HEK293 (cell line): Measurements from ENCODE around the gene EYA2.

ENCODE experiments used
- CTCF ChIA-PET: fragments of 350-600 bp; formaldehyde crosslinking; extraction: SDS; loops from one replicate; lab custom pipeline; 2021; ENCODE audit warnings: antibody characterized with exemption; lab: Yijun Ruan, JAX
- POLR2A ChIA-PET: fragments of 300-600 bp; formaldehyde crosslinking; extraction: SDS; loops from one replicate; lab custom pipeline; 2020; ENCODE audit warnings: antibody characterized with exemption, inconsistent platforms; lab: Yijun Ruan, JAX
- H3K27ac ChIP-seq: fragments of 200-500 bp; sonication (Bioruptor generic); 2 replicates; pipeline ENCODE4 v1.5.1; 2014; ENCODE audit warnings: low read depth, low read length, control low read depth, inconsistent platforms; ENCODE audit errors: extremely low read depth
- H3K36me3 ChIP-seq, 2 experiments: fragments of 200-500 bp in 1 of 2; sonication (Bioruptor generic) in 1 of 2; 1 replicate in 1 of 2; 2 replicates in 1 of 2; pipeline ENCODE4 v1.5.1; 2014 to 2017; ENCODE audit warnings: inconsistent platforms in 2 of 2, low read length in 2 of 2; ENCODE audit not compliant: control insufficient read depth in 2 of 2, insufficient read depth in 1 of 2
- H3K4me1 ChIP-seq: fragments of 200-500 bp; sonication (Bioruptor generic); 2 replicates; pipeline ENCODE4 v1.5.1; 2014; ENCODE audit warnings: mild to moderate bottlenecking, low read length, inconsistent platforms; ENCODE audit not compliant: control insufficient read depth, insufficient read depth
- H3K4me3 ChIP-seq: 2 replicates; pipeline ENCODE4 v1.5.1; 2011; ENCODE audit warnings: low read depth, mild to moderate bottlenecking, control low read depth, low read length, moderate library complexity
- H3K9me3 ChIP-seq: fragments of 200-500 bp; sonication (Bioruptor generic); 2 replicates; pipeline ENCODE4 v1.5.1; 2014; ENCODE audit warnings: low read depth, low read length, inconsistent platforms; ENCODE audit not compliant: control insufficient read depth, insufficient read depth
- ATF2 ChIP-seq: fragments of 450-650 bp; formaldehyde crosslinking; IDR thresholded peaks from 2 replicates; pipeline ENCODE4 v1.5.1; 2016; ENCODE audit warnings: missing biosample characterization, missing genetic modification characterization, low read depth
- KLF1 ChIP-seq: fragments of 450-650 bp; formaldehyde crosslinking; IDR thresholded peaks from 2 replicates; pipeline ENCODE4 v1.5.1; 2016; ENCODE audit warnings: missing biosample characterization, missing genetic modification characterization
- KLF17 ChIP-seq: fragments of 450-650 bp; formaldehyde crosslinking; IDR thresholded peaks from 2 replicates; pipeline ENCODE4 v1.5.1; 2016; ENCODE audit warnings: missing biosample characterization, missing genetic modification characterization
- KLF9 ChIP-seq: fragments of 450-650 bp; formaldehyde crosslinking; IDR thresholded peaks from 2 replicates; pipeline ENCODE4 v1.5.1; 2016; ENCODE audit warnings: missing biosample characterization, missing genetic modification characterization, low read depth
- OVOL3 ChIP-seq: fragments of 450-650 bp; formaldehyde crosslinking; IDR thresholded peaks from 2 replicates; pipeline ENCODE4 v1.5.1; 2016; ENCODE audit warnings: missing biosample characterization, missing genetic modification characterization
- ZBTB11 ChIP-seq: fragments of 450-650 bp; formaldehyde crosslinking; conservative IDR thresholded peaks from 2 replicates; pipeline ENCODE4 v1.5.1; 2016; ENCODE audit warnings: low read depth, missing biosample characterization, missing genetic modification characterization
- ZBTB7A ChIP-seq: fragments of 450-650 bp; formaldehyde crosslinking; IDR thresholded peaks from 2 replicates; pipeline ENCODE4 v1.5.1; 2016; ENCODE audit warnings: low read depth, missing biosample characterization, missing genetic modification characterization
- ZFP3 ChIP-seq: fragments of 450-650 bp; formaldehyde crosslinking; IDR thresholded peaks from 2 replicates; pipeline ENCODE4 v1.5.1; 2016; ENCODE audit warnings: low read depth, missing biosample characterization, missing genetic modification characterization
- ZFP41 ChIP-seq: fragments of 450-650 bp; formaldehyde crosslinking; IDR thresholded peaks from 2 replicates; pipeline ENCODE4 v1.5.1; 2016; ENCODE audit warnings: missing biosample characterization, missing genetic modification characterization, borderline replicate concordance
- ZNF114 ChIP-seq: fragments of 450-650 bp; formaldehyde crosslinking; IDR thresholded peaks from 2 replicates; pipeline ENCODE4 v1.5.0; 2017; ENCODE audit warnings: missing biosample characterization, missing genetic modification characterization
- ZNF146 ChIP-seq: fragments of 450-650 bp; formaldehyde crosslinking; IDR thresholded peaks from 2 replicates; pipeline ENCODE4 v1.5.1; 2016; ENCODE audit warnings: missing biosample characterization, missing genetic modification characterization
- ZNF266 ChIP-seq: fragments of 450-650 bp; formaldehyde crosslinking; IDR thresholded peaks from 2 replicates; pipeline ENCODE4 v1.5.1; 2016; ENCODE audit warnings: missing biosample characterization, missing genetic modification characterization, low read depth
- ZNF274 ChIP-seq, 2 experiments: fragments of 200-500 bp in 1 of 2; fragments of 450-650 bp in 1 of 2; sonication (Bioruptor generic) in 1 of 2; formaldehyde crosslinking in 1 of 2; IDR thresholded peaks; 2 replicates each; pipeline versions ENCODE4 v1.5.1 to v1.6.1; 2014 to 2016; ENCODE audit warnings: borderline replicate concordance in 1 of 2, inconsistent platforms in 1 of 2, low read length in 1 of 2, missing biosample characterization in 1 of 2, missing genetic modification characterization in 1 of 2
- ZNF302 ChIP-seq: fragments of 450-650 bp; formaldehyde crosslinking; IDR thresholded peaks from 2 replicates; pipeline ENCODE4 v1.5.1; 2016; ENCODE audit warnings: missing biosample characterization, missing genetic modification characterization, low read depth
- ZNF311 ChIP-seq: fragments of 450-650 bp; formaldehyde crosslinking; IDR thresholded peaks from 2 replicates; pipeline ENCODE4 v1.5.1; 2017; ENCODE audit warnings: missing biosample characterization, missing genetic modification characterization, borderline replicate concordance
- ZNF362 ChIP-seq: fragments of 450-650 bp; formaldehyde crosslinking; IDR thresholded peaks from 2 replicates; pipeline ENCODE4 v1.5.1; 2016; ENCODE audit warnings: missing biosample characterization, missing genetic modification characterization
- ZNF398 ChIP-seq: fragments of 450-650 bp; formaldehyde crosslinking; IDR thresholded peaks from 2 replicates; pipeline ENCODE4 v1.5.1; 2017; ENCODE audit warnings: missing biosample characterization, missing genetic modification characterization
- ZNF514 ChIP-seq: fragments of 450-650 bp; formaldehyde crosslinking; IDR thresholded peaks from 2 replicates; pipeline ENCODE4 v1.5.1; 2016; ENCODE audit warnings: missing biosample characterization, missing genetic modification characterization
- ZNF558 ChIP-seq: fragments of 450-650 bp; formaldehyde crosslinking; IDR thresholded peaks from 2 replicates; pipeline ENCODE4 v1.5.1; 2016; ENCODE audit warnings: missing biosample characterization, missing genetic modification characterization
- ZNF596 ChIP-seq: fragments of 450-650 bp; IDR thresholded peaks from 2 replicates; pipeline ENCODE4 v1.5.0; 2018; ENCODE audit warnings: missing biosample characterization, mild to moderate bottlenecking, missing genetic modification characterization, moderate library complexity
- ZNF677 ChIP-seq: fragments of 450-650 bp; IDR thresholded peaks from 2 replicates; pipeline ENCODE4 v1.5.0; 2018; ENCODE audit warnings: missing biosample characterization, mild to moderate bottlenecking, missing genetic modification characterization, moderate library complexity

Gene EYA2

GRCh38 chr20:47126709-47127108, 232.1 kb downstream of the EYA2 start:
- ChIA-PET CTCF (no interaction called here), POLR2A (no interaction called here)
- no peaks in the 10 kb centered on the region for H3K9me3 ChIP-seq
- H3K27ac ChIP-seq = no peak overlapping the region
- H3K4me3 ChIP-seq = no peak overlapping the region
- no peaks in the 10 kb centered on the region for H3K36me3 ChIP-seq
- TF ChIP-seq KLF17 (tag by site-specific recombination) (no peak), ZBTB11 (no peak), ZNF677 (no peak), ZNF274 (IDR thresholded peaks at IDR 0.05; ENCODE audit: low read length) (no peak), ZNF274 (tag by site-specific recombination; IDR thresholded peaks at IDR 0.05; ENCODE audit: borderline replicate concordance) (no peak)
- peaks cover 5% of the 10 kb centered on the region for H3K4me1 ChIP-seq

GRCh38 chr20:47127546-47127945, 232.9 kb downstream of the EYA2 start:
- Histone ChIP-seq H3K9me3 (no peaks in the 10 kb centered on the region), H3K36me3 (no peaks in the 10 kb centered on the region), H3K27ac (no peak overlapping the region), H3K4me1 (peaks cover 5% of the 10 kb centered on the region), H3K4me3 (no peak overlapping the region)
- TF ChIP-seq ZFP3 (tag by site-specific recombination) (no peak), ZNF596 (tag by site-specific recombination) (no peak), ZFP41 (tag by site-specific recombination) (no peak), KLF9 (tag by site-specific recombination) (no peak), ZNF114 (tag by site-specific recombination) (no peak), ZNF362 (tag by site-specific recombination) (no peak), ZNF398 (tag by site-specific recombination) (no peak)
- CTCF ChIA-PET = no interaction called here
- POLR2A ChIA-PET = no interaction called here

- ChIA-PET CTCF (no interaction called here), POLR2A (no interaction called here)
- H3K27ac ChIP-seq = no peak overlapping the region
- TF ChIP-seq ZNF302 (tag by site-specific recombination) = no peak
- TF ChIP-seq ZNF398 (tag by site-specific recombination) = no peak
- no peak for TF ChIP-seq ZNF266
- no peak for TF ChIP-seq ATF2
- no peak for TF ChIP-seq ZNF146 (tag by site-specific recombination)
- no peak for TF ChIP-seq KLF1 (tag by site-specific recombination)
- TF ChIP-seq ZNF311 (tag by site-specific recombination) = no peak
- TF ChIP-seq ZBTB7A (tag by site-specific recombination) = no peak
- no peak for TF ChIP-seq ZNF514 (tag by site-specific recombination)
- TF ChIP-seq OVOL3 (tag by site-specific recombination) = no peak
- no peak for TF ChIP-seq ZNF558 (tag by site-specific recombination)
Observed at GRCh38 chr20:47127999-47128398, 233.4 kb downstream of the EYA2 start.

More at GRCh38 chr20:47127999-47128398, 233.4 kb downstream of the EYA2 start:
- no peaks in the 10 kb centered on the region for H3K9me3 ChIP-seq
- no peak overlapping the region for H3K4me3 ChIP-seq
- peaks cover 5% of the 10 kb centered on the region for H3K4me1 ChIP-seq
- no peaks in the 10 kb centered on the region for H3K36me3 ChIP-seq
